ENCODE data around the gene KIRREL1.

DNA sequence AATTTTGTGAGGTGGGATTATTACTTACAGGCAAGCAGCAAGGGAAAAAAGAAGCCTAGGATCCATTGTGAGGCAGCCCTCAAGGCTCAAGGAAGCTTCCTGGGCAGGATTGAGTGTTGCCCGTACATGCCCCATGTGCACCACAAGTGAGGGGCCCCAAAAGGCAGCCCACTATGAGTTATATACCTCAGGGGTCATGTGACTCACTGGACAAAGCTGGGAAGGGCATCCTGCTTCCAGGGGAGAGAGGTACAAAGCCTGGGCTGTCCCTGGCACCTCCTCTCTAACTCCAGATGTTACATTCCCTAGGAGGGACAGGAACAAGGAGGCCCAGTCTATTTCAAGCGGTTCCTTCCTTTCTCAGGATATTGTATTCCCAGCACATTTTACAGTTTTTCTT lies 153.3 kb downstream of the KIRREL1 start:
- TF ChIP-seq, protein P1, sequence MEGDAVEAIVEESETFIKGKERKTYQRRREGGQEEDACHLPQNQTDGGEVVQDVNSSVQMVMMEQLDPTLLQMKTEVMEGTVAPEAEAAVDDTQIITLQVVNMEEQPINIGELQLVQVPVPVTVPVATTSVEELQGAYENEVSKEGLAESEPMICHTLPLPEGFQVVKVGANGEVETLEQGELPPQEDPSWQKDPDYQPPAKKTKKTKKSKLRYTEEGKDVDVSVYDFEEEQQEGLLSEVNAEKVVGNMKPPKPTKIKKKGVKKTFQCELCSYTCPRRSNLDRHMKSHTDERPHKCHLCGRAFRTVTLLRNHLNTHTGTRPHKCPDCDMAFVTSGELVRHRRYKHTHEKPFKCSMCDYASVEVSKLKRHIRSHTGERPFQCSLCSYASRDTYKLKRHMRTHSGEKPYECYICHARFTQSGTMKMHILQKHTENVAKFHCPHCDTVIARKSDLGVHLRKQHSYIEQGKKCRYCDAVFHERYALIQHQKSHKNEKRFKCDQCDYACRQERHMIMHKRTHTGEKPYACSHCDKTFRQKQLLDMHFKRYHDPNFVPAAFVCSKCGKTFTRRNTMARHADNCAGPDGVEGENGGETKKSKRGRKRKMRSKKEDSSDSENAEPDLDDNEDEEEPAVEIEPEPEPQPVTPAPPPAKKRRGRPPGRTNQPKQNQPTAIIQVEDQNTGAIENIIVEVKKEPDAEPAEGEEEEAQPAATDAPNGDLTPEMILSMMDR (conservative IDR thresholded peaks at IDR 0.05; ENCODE audit: low read depth in 2 of 2) = no peak
- TF ChIP-seq CREB1 (CRISPR knock-in tag; IDR thresholded peaks at IDR 0.05; ENCODE audit: low read depth) (no peak), EZH2 (IDR thresholded peaks at IDR 0.05; ENCODE audit: low read depth, unreplicated experiment) (no peak), JUNB (IDR thresholded peaks at IDR 0.05; ENCODE audit: unreplicated experiment) (no peak), POLR2AphosphoS5 (IDR thresholded peaks at IDR 0.05; ENCODE audit: low read depth) (no peak), EZH2phosphoT487 (IDR thresholded peaks at IDR 0.05; ENCODE audit: unreplicated experiment) (no peak), ZNF114 (CRISPR knock-in tag; IDR thresholded peaks at IDR 0.05) (no peak), NANOG (IDR thresholded peaks at IDR 0.05; ENCODE audit: borderline replicate concordance) (no peak), STAT1 (IDR thresholded peaks at IDR 0.05; ENCODE audit: unreplicated experiment) (no peak)
- TF ChIP-seq, protein P2, sequence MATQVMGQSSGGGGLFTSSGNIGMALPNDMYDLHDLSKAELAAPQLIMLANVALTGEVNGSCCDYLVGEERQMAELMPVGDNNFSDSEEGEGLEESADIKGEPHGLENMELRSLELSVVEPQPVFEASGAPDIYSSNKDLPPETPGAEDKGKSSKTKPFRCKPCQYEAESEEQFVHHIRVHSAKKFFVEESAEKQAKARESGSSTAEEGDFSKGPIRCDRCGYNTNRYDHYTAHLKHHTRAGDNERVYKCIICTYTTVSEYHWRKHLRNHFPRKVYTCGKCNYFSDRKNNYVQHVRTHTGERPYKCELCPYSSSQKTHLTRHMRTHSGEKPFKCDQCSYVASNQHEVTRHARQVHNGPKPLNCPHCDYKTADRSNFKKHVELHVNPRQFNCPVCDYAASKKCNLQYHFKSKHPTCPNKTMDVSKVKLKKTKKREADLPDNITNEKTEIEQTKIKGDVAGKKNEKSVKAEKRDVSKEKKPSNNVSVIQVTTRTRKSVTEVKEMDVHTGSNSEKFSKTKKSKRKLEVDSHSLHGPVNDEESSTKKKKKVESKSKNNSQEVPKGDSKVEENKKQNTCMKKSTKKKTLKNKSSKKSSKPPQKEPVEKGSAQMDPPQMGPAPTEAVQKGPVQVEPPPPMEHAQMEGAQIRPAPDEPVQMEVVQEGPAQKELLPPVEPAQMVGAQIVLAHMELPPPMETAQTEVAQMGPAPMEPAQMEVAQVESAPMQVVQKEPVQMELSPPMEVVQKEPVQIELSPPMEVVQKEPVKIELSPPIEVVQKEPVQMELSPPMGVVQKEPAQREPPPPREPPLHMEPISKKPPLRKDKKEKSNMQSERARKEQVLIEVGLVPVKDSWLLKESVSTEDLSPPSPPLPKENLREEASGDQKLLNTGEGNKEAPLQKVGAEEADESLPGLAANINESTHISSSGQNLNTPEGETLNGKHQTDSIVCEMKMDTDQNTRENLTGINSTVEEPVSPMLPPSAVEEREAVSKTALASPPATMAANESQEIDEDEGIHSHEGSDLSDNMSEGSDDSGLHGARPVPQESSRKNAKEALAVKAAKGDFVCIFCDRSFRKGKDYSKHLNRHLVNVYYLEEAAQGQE (IDR thresholded peaks at IDR 0.05; ENCODE audit: unreplicated experiment) = no peak
- TF ChIP-seq, protein P3, sequence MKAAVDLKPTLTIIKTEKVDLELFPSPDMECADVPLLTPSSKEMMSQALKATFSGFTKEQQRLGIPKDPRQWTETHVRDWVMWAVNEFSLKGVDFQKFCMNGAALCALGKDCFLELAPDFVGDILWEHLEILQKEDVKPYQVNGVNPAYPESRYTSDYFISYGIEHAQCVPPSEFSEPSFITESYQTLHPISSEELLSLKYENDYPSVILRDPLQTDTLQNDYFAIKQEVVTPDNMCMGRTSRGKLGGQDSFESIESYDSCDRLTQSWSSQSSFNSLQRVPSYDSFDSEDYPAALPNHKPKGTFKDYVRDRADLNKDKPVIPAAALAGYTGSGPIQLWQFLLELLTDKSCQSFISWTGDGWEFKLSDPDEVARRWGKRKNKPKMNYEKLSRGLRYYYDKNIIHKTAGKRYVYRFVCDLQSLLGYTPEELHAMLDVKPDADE (IDR thresholded peaks at IDR 0.05) = no peak
- TF ChIP-seq, protein P4, sequence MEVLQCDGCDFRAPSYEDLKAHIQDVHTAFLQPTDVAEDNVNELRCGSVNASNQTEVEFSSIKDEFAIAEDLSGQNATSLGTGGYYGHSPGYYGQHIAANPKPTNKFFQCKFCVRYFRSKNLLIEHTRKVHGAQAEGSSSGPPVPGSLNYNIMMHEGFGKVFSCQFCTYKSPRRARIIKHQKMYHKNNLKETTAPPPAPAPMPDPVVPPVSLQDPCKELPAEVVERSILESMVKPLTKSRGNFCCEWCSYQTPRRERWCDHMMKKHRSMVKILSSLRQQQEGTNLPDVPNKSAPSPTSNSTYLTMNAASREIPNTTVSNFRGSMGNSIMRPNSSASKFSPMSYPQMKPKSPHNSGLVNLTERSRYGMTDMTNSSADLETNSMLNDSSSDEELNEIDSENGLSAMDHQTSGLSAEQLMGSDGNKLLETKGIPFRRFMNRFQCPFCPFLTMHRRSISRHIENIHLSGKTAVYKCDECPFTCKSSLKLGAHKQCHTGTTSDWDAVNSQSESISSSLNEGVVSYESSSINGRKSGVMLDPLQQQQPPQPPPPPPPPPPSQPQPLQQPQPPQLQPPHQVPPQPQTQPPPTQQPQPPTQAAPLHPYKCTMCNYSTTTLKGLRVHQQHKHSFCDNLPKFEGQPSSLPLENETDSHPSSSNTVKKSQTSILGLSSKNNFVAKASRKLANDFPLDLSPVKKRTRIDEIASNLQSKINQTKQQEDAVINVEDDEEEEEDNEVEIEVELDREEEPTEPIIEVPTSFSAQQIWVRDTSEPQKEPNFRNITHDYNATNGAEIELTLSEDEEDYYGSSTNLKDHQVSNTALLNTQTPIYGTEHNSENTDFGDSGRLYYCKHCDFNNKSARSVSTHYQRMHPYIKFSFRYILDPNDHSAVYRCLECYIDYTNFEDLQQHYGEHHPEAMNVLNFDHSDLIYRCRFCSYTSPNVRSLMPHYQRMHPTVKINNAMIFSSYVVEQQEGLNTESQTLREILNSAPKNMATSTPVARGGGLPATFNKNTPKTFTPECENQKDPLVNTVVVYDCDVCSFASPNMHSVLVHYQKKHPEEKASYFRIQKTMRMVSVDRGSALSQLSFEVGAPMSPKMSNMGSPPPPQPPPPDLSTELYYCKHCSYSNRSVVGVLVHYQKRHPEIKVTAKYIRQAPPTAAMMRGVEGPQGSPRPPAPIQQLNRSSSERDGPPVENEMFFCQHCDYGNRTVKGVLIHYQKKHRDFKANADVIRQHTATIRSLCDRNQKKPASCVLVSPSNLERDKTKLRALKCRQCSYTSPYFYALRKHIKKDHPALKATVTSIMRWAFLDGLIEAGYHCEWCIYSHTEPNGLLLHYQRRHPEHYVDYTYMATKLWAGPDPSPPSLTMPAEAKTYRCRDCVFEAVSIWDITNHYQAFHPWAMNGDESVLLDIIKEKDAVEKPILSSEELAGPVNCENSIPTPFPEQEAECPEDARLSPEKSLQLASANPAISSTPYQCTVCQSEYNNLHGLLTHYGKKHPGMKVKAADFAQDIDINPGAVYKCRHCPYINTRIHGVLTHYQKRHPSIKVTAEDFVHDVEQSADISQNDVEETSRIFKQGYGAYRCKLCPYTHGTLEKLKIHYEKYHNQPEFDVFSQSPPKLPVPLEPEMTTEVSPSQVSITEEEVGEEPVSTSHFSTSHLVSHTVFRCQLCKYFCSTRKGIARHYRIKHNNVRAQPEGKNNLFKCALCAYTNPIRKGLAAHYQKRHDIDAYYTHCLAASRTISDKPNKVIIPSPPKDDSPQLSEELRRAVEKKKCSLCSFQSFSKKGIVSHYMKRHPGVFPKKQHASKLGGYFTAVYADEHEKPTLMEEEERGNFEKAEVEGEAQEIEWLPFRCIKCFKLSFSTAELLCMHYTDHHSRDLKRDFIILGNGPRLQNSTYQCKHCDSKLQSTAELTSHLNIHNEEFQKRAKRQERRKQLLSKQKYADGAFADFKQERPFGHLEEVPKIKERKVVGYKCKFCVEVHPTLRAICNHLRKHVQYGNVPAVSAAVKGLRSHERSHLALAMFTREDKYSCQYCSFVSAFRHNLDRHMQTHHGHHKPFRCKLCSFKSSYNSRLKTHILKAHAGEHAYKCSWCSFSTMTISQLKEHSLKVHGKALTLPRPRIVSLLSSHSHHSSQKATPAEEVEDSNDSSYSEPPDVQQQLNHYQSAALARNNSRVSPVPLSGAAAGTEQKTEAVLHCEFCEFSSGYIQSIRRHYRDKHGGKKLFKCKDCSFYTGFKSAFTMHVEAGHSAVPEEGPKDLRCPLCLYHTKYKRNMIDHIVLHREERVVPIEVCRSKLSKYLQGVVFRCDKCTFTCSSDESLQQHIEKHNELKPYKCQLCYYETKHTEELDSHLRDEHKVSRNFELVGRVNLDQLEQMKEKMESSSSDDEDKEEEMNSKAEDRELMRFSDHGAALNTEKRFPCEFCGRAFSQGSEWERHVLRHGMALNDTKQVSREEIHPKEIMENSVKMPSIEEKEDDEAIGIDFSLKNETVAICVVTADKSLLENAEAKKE (CRISPR knock-in tag; IDR thresholded peaks at IDR 0.05) = no peak

All from GM23338 (cell line).